GM19467 (cell line): ENCODE results near the gene AAMP.
A peak's percentile ranks its signal among the peaks of the same experiment; 100 is the strongest.

Experiments
- ATAC-seq: cut with Tn5 transposase; IDR thresholded peaks from one replicate; pipeline ENCODE4 v1.9.1; 2021; ENCODE audit warnings: mild to moderate bottlenecking, moderate library complexity; ENCODE audit not compliant: unreplicated experiment

AAMP gene

GRCh38 chr2:218294430-218295022 lies 24.6 kb upstream of the AAMP start:
- ATAC-seq: no peak

GRCh38 chr2:218293715-218294429 lies 23.9 kb upstream of the AAMP start:
- no peak for ATAC-seq

- ATAC-seq: peak; percentile 70
Measured at GRCh38 chr2:218292048-218293014, 22.4 kb upstream of the AAMP start, which contains the start of gene TMBIM1. Gene TMBIM1, minus strand, starts transcription at chr2:218292503. Its CDS starts 10,362 bp downstream, at chr2:218282141.

GRCh38 chr2:218291318-218292047 lies 21.5 kb upstream of the AAMP start:
- no peak for ATAC-seq

- ATAC-seq: peak; percentile 45
Measured at GRCh38 chr2:218290316-218291261, 20.7 kb upstream of the AAMP start.

GRCh38 chr2:218289639-218290315 lies 19.8 kb upstream of the AAMP start:
- no peak for ATAC-seq

- ATAC-seq: peak; percentile 40
Measured at GRCh38 chr2:218286570-218287459, 16.9 kb upstream of the AAMP start.

GRCh38 chr2:218285604-218286003 lies 15.7 kb upstream of the AAMP start:
- ATAC-seq: no peak

- ATAC-seq: peak; percentile 51
Measured at GRCh38 chr2:218284106-218284811, 14.3 kb upstream of the AAMP start.

- no peak for ATAC-seq
Measured at GRCh38 chr2:218282173-218282991, 12.4 kb upstream of the AAMP start.

- ATAC-seq: no peak
Measured at GRCh38 chr2:218281449-218281848, 11.5 kb upstream of the AAMP start.

GRCh38 chr2:218280260-218280870 lies 10.4 kb upstream of the AAMP start:
- no peak for ATAC-seq

- ATAC-seq: no peak
Measured at GRCh38 chr2:218278531-218279360, 8.8 kb upstream of the AAMP start.

- no peak for ATAC-seq
Measured at GRCh38 chr2:218277921-218278320, 8.0 kb upstream of the AAMP start.
